GM18861 (cell line): ENCODE results near the gene IL21R.

Experiments used
- ATAC-seq: cut with Tn5 transposase; IDR thresholded peaks from one replicate; pipeline ENCODE4 v1.9.1; 2021; ENCODE audit not compliant: unreplicated experiment

Gene IL21R

DNA sequence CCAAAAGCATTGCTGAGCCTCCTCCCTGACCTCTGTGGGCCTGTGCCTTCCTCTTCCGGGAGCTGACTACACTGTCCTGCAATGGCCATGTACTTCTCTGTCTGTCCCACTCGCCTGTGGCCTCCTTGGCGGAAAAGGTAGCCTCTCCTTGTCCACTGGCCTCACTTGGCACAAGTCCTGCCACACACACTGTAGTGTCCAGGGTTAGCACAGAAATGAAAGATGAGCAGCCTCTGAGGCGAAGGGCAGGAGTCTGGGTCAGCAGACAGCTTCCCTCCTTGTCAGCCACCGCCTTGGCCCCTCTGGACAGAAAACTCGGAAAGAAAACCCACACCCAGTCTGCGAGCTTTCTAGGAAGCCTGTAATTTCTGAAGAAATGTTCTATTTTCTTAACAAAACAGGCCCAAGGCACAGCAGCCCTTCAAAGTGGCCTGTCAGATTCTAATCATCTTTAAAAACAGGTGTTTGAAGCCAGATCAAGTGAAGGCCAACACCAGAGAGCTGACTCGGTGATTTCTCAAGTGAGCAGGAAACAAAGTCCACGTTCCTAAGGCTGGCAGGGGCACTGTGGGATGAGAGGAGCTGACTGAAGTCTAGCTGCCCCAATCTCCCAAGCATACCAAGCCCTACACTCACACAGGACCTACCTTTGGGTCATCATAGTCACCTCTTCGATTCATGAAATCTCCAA, 80.6 kb downstream of the IL21R start:
- no peak for ATAC-seq

DNA sequence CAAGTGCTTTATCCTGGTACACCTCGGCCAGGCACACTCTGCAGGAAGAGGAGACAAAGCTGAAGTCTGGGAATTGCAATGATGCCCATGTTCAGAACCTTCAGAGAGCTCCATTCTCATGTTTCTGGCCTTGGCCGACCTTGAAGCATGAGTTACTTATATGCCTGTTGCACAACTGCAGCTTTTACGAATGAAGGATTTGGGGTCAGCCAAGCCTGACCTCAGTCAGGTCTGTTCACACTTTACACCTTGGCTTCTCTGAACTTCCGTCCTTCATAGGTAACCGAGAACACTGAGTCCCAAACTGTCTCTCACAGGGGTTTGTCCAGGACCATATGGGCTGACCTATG, 81.1 kb downstream of the IL21R start:
- ATAC-seq = no peak

DNA sequence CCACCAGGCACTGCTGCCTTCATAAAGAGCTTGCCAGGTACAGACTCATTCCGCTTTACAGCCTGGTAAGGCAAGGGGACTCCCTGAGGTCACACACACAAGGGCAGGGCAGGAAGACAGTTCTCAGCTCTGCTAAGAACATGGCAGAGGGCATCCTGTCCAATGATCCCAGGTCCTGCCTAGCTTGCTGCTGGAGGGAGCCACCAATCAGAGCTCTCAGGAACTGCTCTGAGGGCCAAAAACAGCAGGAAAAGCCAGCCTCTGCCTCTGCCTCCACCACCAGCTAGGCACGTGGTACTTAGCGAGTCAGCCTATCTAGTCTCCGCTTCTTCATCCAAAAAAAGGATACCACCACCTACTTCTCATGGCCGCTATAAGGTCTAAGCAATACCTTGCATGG, 81.7 kb downstream of the IL21R start:
- no peak for ATAC-seq

DNA sequence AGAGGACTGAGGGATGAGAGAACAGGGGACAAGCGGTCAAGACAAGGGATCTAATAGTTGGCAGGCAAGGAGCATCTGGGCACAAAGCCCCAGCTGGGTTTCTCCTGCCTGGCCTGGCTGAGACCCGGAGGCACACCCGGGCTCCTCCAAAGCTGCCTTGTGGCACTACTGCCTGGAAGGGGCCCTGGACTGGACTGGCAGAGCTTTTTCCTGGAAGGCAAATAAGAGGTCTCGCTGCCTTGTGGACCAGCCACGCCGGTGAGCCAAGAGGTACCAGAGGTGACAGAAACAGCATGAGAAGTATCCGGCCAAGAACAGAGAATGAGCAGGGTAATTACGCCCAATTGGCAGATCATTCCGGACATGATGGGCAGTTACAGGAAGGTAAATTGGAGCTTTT, 83.2 kb downstream of the IL21R start:
- no peak for ATAC-seq

DNA sequence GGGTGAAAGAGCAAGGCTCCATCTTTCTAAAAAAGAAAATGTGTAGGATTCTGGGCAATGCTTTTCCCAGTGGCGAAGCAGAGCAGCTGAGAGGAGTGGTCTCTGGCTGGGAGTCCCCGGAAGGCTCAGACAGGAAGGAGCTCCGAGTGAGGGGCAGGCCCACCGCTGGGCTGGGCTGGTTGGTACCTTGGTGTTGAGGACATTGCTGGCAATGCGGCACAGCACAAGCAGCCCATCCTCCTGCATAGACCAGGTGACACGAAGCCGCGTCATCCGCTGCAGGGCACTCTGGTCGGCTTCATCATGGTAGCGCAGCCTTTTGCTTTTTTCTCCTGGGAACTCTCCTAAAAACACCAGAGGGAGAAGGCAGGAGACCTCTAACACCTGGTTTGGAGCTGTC, 83.8 kb downstream of the IL21R start:
- no peak for ATAC-seq

DNA sequence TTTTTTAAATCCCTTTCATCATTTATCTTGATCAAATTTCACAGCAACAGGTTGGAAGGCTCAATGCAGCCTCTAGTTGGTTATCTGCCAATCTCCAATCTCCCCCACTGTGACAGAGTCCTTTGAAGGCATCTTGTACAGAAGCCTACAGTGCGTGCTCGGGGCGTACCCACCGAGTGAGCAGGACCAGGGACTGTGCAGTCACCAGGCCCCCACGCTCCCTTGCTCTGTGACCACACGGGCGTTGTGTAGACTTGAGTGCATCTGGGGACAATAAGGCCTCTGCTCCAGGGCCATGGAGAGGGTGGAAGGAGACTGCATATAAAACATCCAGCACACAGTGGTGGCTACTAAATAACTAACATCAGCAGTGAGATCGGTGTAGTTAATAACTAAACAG, 84.4 kb downstream of the IL21R start:
- ATAC-seq = no peak

DNA sequence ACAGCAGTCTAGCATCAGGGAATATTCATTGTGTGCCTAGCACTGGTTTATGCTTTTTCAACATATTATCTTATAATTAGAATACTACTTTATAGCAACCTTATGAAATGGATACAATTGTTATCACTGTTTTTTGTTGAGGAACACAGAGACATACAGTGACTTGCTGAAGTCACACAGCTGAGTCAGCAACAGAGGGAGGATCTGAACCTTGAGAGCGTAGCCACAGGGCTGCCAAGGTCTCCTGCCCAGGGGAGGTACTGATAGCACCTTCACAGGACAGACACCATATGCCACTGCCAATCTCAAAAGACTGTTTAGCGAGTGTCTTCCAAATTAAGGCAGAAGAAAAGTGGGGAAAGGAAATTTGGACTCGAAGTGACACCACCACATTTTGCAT, 84.8 kb downstream of the IL21R start:
- no peak for ATAC-seq

DNA sequence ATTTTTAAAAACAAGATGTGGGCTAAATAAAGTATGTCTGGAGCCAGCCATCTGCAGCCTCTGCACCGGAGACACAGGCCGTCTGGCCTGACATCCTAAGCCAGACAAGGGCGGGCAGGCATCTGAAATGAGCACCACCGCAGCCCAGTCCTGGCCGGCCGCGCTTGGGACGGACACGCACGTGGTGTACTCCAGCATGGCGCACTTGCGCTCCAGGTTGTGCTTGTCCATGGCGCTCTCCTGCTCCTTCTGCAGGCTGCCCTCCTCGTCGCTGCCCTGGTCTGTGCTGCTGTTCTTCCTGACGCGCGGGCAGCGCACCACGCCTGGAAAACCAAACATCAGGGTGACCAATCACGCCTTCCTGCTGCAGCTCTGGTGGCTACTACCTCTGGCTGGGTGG, 87.4 kb downstream of the IL21R start:
- no peak for ATAC-seq

DNA sequence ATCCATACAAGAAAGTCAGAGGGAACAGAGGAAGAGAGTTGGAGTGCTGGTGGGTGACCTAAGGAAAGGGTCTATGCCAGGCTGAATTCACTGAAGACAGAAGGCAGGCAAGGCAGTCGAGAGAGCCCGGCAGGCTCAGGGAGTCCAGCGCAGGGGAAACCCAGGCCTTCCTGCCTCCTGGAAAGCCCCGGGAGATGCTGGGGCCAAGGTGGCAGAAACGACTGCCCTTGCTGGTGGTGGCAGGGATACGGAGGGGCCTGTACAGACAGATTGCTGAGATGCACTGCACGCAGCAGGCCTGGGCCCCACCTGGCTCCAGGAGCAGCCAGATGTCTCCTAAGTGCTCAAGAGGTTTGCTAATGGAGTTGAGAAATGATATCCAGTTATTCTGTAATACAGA, 87.9 kb downstream of the IL21R start:
- ATAC-seq = no peak

DNA sequence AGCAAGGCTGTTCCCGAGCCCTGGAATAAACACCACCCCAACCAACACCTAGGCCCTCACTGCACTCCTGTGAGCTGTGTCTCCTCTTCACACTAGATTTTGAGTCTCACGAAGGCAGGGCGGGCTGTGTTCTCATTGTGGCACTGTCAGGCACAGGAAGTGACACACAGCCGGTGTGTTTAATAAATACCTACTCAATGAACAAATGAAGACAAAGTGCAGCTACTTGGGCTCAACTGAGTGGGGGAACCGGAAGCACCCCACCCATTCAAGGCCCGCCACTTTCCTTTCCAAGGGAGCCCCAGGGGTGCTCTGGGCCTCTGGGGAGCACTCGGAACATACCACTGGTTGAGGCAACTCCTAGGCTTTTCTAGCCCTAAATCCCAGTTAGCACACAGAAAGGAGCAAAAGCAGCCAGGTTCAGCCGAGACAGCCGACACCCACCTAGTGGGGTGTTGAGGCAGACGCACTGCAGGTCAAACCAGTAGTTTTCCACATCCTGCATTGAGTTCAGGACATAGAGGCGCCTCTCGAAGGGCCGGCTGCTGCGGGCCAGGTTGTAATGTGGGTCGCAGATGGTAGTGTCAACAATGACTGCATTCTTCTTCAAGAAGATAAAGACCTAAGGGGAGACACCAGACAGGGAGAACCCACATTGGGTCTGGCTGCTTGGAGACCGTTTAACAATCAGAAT, 90.1 kb downstream of the IL21R start:
- ATAC-seq = no peak

DNA sequence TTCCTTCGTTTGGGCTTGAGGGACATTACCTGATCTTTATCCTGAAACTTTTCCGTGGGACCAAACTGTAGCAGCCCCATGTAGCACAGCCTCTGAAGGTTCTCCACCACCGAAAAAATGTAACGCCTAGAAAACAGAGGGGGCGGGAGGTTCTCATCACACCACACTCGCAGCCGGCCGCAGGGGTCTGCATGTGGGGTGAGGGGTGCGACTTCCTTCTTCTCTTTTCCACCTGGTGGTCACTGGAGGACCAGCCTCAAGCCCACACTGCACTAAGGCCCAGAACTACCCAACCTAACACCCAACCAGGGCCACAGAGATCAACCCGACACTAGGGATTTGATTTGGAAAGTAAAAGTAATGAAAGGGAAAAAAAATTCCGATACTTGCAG, 90.6 kb downstream of the IL21R start:
- no peak for ATAC-seq

DNA sequence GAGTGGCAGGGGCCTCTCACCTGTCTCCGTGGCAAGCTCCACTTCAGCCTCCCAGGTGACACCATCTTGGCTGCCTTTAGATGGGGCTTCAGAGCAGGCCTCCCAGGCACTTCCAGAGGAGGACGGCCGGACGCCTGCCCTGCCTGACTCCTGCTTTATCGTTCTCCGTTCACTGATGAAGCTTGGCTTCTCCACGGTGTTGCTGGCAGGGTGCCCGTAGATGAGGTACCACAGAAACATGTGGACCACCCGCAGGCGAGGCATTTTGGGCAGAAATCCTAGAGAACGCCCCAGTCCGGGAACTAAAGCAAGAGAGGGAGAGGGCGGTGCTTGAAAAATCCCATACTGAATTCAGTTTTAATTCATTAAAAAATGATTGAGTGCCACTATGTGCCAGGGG, 93.2 kb downstream of the IL21R start:
- ATAC-seq = no peak

DNA sequence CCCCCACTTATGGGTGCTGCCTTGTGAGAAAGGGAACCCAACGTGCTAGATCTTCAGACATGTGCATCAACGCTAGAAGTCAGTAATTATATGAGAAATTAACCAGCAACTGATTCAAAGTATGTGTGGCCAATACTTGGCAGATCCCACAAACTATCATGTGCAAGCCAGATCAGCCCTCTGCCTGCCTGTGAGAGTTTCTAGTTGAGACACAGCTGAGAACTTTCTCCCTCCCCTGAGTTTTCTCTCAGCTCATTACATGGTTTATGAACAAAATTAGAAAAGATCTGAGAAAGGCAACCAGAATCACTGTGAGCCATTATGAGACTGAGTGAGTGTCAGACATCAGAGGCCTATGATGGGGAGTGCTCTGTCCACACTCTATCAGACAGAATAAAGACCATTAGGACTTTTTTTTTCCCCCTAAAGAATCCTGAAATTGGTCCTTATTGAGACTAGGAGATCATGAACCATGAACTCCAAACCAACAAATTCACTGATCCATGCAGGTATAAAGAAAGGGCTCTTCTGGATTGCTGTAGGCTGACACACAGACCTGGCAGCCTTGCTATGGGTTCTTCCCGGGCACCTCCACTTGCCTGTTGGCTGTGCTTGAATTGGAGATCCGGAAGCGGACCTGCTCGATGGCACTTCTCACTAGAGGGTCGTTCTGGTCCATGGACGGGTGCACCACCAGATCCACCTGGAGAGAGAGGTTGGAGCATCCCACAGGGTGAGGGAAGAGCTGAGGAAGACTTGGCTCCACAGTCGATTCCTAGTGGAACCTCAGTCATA, 96.3 kb downstream of the IL21R start:
- no peak for ATAC-seq

DNA sequence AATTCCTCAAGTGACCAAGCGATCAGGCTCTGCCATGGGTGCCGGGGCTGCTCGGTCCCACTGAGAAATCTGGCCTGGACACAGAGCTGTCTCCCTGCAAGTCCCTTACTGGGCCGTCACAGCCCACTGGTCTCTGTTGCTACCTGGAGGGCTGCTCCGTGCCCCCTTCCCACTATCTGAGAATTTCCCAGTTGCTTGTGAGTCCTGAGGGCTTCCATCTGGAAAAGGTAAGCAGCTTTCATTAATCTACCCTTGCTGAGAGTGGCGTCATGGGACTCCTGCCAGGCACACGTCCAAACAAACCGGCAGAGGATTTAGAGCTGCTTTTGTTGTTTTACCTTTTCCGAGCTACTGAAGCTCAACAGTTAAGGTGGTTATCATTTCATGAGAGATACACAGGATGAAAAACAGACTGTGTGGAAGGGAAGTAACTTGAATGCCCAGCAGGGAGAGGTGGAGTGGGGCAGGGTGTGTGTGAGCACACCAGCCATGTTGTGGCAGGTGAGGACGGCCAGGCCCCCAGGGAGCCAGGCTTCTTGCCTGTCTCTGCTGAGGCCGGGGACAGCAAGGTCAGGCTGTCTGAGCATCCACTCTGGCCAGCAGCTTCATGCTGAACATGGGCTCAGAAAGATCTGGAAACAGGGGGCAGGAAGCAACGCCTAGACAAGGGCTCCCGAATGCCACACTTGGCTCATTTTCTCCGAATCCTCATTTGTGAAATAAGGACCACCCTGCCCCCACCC, 97.1 kb downstream of the IL21R start:
- ATAC-seq = no peak

DNA sequence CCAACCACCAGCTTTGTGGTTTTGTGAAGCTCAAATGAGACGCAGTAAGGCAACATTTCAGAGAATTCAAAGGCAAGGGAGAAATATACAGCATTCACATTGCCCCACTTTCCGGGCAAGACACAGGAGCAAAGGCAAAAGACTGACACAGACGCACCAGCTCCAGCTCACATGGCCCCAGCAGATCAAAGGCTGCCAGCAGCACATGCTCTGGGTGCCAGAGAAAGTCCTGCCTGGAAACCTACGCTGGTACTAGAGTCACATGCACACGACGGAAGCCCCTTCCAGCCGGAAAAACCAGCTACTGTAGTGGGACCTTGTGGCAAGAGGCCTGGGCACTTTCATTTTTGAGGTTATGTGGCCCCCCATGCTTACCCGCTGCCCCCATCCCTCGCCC, 97.7 kb downstream of the IL21R start:
- ATAC-seq = no peak

DNA sequence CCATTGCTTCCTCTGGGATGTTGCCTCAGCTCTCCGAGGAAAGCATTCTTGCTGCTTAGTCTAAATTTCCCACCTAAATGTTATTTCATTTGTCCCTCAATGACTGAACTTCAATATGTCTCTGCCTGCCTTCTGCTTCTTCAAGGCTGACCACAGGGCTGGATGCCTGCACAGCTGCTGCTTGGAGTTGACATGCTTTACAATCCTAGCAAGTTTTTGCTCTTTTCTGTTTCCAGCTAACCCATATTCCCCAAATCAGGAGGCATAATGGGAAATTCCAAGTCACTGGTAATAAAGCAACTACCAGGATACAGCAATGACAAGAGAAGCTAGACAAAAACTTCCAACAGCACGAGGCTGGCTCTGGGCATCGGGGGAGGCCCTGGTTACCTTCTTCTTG, 98.8 kb downstream of the IL21R start:
- no peak for ATAC-seq
